Upper lobe of left lung (tissue), 4 donors: Measurements from ENCODE around the gene SKIC2.

Experiments used
- POLR2A ChIP-seq, 4 donors: fragments of 450-650 bp; IDR thresholded peaks; one replicate each; pipeline ENCODE4 v1.5.1; 2016 to 2017; ENCODE audit warnings: antibody characterized with exemption in 4 of 4, mild to moderate bottlenecking in 2 of 4
- POLR2AphosphoS5 ChIP-seq, 2 donors: sonication (generic); formaldehyde crosslinking; IDR thresholded peaks; one replicate each; pipeline ENCODE4 v1.5.1; 2017; ENCODE audit warnings: antibody characterized with exemption in 2 of 2
- TF ChIP-seq, protein P1 (sequence below), 6 experiments: fragments of 450-650 bp in 4 of 6; fragments of 200-600 bp in 2 of 6; sonication (generic) in 2 of 6; IDR thresholded peaks; one replicate each; pipeline ENCODE4 v1.5.1; 2016 to 2019; ENCODE audit warnings: antibody characterized with exemption in 6 of 6

DNA sequence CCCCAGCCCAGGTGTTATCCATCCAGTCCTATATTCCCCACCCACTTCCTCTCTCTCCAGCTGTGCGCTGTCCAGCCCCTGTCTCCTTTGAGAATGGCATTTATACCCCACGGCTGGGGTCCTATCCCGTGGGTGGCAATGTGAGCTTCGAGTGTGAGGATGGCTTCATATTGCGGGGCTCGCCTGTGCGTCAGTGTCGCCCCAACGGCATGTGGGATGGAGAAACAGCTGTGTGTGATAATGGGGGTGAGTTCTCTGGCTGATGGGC is 30.4 kb upstream of the SKIC2 start:
- TF ChIP-seq POLR2AphosphoS5 (IDR thresholded peaks at IDR 0.05) (no peak), POLR2A (IDR thresholded peaks at IDR 0.05) (no peak)
- TF ChIP-seq, protein P1, sequence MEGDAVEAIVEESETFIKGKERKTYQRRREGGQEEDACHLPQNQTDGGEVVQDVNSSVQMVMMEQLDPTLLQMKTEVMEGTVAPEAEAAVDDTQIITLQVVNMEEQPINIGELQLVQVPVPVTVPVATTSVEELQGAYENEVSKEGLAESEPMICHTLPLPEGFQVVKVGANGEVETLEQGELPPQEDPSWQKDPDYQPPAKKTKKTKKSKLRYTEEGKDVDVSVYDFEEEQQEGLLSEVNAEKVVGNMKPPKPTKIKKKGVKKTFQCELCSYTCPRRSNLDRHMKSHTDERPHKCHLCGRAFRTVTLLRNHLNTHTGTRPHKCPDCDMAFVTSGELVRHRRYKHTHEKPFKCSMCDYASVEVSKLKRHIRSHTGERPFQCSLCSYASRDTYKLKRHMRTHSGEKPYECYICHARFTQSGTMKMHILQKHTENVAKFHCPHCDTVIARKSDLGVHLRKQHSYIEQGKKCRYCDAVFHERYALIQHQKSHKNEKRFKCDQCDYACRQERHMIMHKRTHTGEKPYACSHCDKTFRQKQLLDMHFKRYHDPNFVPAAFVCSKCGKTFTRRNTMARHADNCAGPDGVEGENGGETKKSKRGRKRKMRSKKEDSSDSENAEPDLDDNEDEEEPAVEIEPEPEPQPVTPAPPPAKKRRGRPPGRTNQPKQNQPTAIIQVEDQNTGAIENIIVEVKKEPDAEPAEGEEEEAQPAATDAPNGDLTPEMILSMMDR (IDR thresholded peaks at IDR 0.05) = no peak
